ENCODE measurements around the gene RUFY4. TPM values are rescaled to one million over a fixed set of nuclear protein-coding genes. Genes with fewer than 3 reads are reported as not detected.
A peak's percentile ranks its signal among the peaks of the same experiment; 100 is the strongest.

The RUFY4 gene
- total and polyA plus RNA-seq, 2 experiments from 2014 or later, result 0.27 TPM; not detected in 1

GRCh38 chr2:218074031-218074430 is 5.0 kb downstream of the RUFY4 start:
- no peak overlapping the region for H3K4me3 Mint-ChIP-seq
- Histone ChIP-seq H3K4me2 (no peak overlapping the region), H2AFZ (peak overlapping the region; percentile 63; the same call in 1 of the 2 replicates), H3F3A (replicated peaks; ENCODE audit: low read depth) (no peaks in the 10 kb centered on the region), H3K27ac (ENCODE audit: low read depth) (no peak overlapping the region), H3K4me3 (no peak overlapping the region), H3K27me3 (ENCODE audit: insufficient read depth) (no peaks in the 10 kb centered on the region), H3K36me3 (ENCODE audit: insufficient read depth) (no peaks in the 10 kb centered on the region), H3K79me2 (replicated peaks; ENCODE audit: insufficient read depth) (no peaks in the 10 kb centered on the region), H3K9me2 (ENCODE audit: insufficient read depth) (no peaks in the 10 kb centered on the region), H3K4me1 (ENCODE audit: insufficient read depth) (no peaks in the 10 kb centered on the region; the same call in 1 of the 2 replicates), H4K20me1 (replicated peaks; ENCODE audit: insufficient read depth) (no peaks in the 10 kb centered on the region)
- H3K36me3 Mint-ChIP-seq (ENCODE audit: low read depth), result no peaks in the 10 kb centered on the region; the same call in 2 of the 3 replicates
- H3K27me3 Mint-ChIP-seq (ENCODE audit: insufficient read depth, low read depth, poor library complexity), result peaks cover 16% of the 10 kb centered on the region
- ATAC-seq (peak; percentile 81), DNase-seq (ENCODE audit: low spot score) (peak; percentile 78)
- H3K27ac Mint-ChIP-seq, result no peak overlapping the region
- TF ChIP-seq CTCF (conservative IDR thresholded peaks at IDR 0.05; ENCODE audit: low read depth in 2 of 2) (peak; percentile 58 to 72), CREB1 (CRISPR knock-in tag; IDR thresholded peaks at IDR 0.05; ENCODE audit: low read depth) (no peak)
- peaks cover 11% of the 10 kb centered on the region for H3K4me1 Mint-ChIP-seq
- no peaks in the 10 kb centered on the region; the same call in 2 of the 3 replicates for H3K9me3 Mint-ChIP-seq

DNA sequence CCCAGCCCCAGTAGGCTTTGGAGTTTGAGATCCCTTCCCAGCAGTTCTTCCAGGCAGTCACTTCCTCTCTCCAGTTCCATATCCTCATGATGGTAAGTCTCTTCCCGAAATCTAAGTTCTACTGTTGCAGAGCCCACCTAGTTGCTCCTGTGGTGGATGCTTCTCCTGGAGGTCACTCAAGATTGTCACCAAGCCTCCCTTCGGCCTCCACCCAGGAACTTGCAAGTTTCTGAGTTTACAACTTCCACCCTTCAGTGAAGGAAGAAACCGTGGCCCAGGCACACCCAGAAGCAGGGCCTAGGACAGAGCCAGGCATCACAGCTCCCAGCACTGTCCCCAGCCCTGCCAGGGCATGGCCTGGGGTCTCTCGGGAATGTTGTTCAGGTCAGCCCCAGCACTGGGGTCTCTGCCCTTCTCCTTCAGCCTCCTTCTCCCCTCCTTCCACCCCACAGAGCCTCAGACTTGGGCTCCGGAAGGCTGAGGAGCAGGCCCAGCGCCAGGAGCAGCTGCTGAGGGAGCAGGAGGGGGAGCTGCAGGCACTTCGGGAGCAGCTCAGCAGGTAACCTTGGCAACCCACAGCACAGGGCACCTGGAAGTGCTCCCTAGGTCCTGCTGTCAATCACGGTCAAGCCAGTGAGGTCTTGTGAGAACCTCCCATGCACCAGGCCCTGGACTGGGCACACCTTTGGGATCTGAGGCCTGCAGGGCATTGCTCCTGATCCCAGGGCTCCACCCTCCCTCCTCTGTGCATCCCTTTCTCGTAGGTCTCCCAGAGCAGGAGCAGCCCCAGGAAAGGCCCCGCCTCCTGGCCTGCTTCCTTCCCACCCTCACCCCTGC is 7.1 kb downstream of the RUFY4 start:
- H3K4me1 Mint-ChIP-seq, result peaks cover 7% of the 10 kb centered on the region
- no peaks in the 10 kb centered on the region; the same call in 2 of the 3 replicates for H3K9me3 Mint-ChIP-seq
- H3K27me3 Mint-ChIP-seq (ENCODE audit: insufficient read depth, low read depth, poor library complexity), result peaks cover 11% of the 10 kb centered on the region
- no peaks in the 10 kb centered on the region for H3K27me3 ChIP-seq (ENCODE audit: insufficient read depth)
- no peaks in the 10 kb centered on the region for H3F3A ChIP-seq (replicated peaks; ENCODE audit: low read depth)
- peak overlapping the region; percentile 52; the same call in 1 of the 2 replicates for H2AFZ ChIP-seq
- H3K9me2 ChIP-seq (ENCODE audit: insufficient read depth), result no peaks in the 10 kb centered on the region
- no peaks in the 10 kb centered on the region for H3K36me3 ChIP-seq (ENCODE audit: insufficient read depth)
- no peak overlapping the region for H3K27ac Mint-ChIP-seq
- no peaks in the 10 kb centered on the region; the same call in 2 of the 3 replicates for H3K36me3 Mint-ChIP-seq (ENCODE audit: low read depth)
- H3K4me1 ChIP-seq (ENCODE audit: insufficient read depth), result no peaks in the 10 kb centered on the region
- no peak overlapping the region for H3K4me2 ChIP-seq
- TF ChIP-seq CTCF (conservative IDR thresholded peaks at IDR 0.05; ENCODE audit: low read depth in 2 of 2) (0 out of 4 replicates have a peak, but pooled peaks of 1 of the 2 experiments have one; percentile 15), EZH2phosphoT487 (IDR thresholded peaks at IDR 0.05; ENCODE audit: unreplicated experiment) (no peak)
- TF ChIP-seq, protein P1, sequence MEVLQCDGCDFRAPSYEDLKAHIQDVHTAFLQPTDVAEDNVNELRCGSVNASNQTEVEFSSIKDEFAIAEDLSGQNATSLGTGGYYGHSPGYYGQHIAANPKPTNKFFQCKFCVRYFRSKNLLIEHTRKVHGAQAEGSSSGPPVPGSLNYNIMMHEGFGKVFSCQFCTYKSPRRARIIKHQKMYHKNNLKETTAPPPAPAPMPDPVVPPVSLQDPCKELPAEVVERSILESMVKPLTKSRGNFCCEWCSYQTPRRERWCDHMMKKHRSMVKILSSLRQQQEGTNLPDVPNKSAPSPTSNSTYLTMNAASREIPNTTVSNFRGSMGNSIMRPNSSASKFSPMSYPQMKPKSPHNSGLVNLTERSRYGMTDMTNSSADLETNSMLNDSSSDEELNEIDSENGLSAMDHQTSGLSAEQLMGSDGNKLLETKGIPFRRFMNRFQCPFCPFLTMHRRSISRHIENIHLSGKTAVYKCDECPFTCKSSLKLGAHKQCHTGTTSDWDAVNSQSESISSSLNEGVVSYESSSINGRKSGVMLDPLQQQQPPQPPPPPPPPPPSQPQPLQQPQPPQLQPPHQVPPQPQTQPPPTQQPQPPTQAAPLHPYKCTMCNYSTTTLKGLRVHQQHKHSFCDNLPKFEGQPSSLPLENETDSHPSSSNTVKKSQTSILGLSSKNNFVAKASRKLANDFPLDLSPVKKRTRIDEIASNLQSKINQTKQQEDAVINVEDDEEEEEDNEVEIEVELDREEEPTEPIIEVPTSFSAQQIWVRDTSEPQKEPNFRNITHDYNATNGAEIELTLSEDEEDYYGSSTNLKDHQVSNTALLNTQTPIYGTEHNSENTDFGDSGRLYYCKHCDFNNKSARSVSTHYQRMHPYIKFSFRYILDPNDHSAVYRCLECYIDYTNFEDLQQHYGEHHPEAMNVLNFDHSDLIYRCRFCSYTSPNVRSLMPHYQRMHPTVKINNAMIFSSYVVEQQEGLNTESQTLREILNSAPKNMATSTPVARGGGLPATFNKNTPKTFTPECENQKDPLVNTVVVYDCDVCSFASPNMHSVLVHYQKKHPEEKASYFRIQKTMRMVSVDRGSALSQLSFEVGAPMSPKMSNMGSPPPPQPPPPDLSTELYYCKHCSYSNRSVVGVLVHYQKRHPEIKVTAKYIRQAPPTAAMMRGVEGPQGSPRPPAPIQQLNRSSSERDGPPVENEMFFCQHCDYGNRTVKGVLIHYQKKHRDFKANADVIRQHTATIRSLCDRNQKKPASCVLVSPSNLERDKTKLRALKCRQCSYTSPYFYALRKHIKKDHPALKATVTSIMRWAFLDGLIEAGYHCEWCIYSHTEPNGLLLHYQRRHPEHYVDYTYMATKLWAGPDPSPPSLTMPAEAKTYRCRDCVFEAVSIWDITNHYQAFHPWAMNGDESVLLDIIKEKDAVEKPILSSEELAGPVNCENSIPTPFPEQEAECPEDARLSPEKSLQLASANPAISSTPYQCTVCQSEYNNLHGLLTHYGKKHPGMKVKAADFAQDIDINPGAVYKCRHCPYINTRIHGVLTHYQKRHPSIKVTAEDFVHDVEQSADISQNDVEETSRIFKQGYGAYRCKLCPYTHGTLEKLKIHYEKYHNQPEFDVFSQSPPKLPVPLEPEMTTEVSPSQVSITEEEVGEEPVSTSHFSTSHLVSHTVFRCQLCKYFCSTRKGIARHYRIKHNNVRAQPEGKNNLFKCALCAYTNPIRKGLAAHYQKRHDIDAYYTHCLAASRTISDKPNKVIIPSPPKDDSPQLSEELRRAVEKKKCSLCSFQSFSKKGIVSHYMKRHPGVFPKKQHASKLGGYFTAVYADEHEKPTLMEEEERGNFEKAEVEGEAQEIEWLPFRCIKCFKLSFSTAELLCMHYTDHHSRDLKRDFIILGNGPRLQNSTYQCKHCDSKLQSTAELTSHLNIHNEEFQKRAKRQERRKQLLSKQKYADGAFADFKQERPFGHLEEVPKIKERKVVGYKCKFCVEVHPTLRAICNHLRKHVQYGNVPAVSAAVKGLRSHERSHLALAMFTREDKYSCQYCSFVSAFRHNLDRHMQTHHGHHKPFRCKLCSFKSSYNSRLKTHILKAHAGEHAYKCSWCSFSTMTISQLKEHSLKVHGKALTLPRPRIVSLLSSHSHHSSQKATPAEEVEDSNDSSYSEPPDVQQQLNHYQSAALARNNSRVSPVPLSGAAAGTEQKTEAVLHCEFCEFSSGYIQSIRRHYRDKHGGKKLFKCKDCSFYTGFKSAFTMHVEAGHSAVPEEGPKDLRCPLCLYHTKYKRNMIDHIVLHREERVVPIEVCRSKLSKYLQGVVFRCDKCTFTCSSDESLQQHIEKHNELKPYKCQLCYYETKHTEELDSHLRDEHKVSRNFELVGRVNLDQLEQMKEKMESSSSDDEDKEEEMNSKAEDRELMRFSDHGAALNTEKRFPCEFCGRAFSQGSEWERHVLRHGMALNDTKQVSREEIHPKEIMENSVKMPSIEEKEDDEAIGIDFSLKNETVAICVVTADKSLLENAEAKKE (CRISPR knock-in tag; IDR thresholded peaks at IDR 0.05), result no peak
- no peaks in the 10 kb centered on the region for H4K20me1 ChIP-seq (replicated peaks; ENCODE audit: insufficient read depth)
- no peak overlapping the region for H3K27ac ChIP-seq (ENCODE audit: low read depth)
- H3K79me2 ChIP-seq (replicated peaks; ENCODE audit: insufficient read depth), result no peaks in the 10 kb centered on the region
- H3K4me3 ChIP-seq, result no peak overlapping the region
- peak; percentile 64 for DNase-seq (ENCODE audit: low spot score)
- ATAC-seq, result peak; percentile 75
- no peak overlapping the region for H3K4me3 Mint-ChIP-seq

All from GM23338 (cell line).